B cell (primary cell): ENCODE measurements around the gene PYCR2.

Source experiments
- EZH2 ChIP-seq: IDR thresholded peaks from 2 replicates; pipeline ENCODE4 v1.6.1; 2012; ENCODE audit warnings: borderline replicate concordance, low read depth, mild to moderate bottlenecking, moderate library complexity, low read length; ENCODE audit not compliant: insufficient read depth, poor library complexity, severe bottlenecking
- TF ChIP-seq, protein P1 (sequence below): fragments of 200-600 bp; IDR thresholded peaks from one replicate; pipeline ENCODE4 v1.8.0; 2022; ENCODE audit warnings: antibody characterized with exemption, mild to moderate bottlenecking

DNA sequence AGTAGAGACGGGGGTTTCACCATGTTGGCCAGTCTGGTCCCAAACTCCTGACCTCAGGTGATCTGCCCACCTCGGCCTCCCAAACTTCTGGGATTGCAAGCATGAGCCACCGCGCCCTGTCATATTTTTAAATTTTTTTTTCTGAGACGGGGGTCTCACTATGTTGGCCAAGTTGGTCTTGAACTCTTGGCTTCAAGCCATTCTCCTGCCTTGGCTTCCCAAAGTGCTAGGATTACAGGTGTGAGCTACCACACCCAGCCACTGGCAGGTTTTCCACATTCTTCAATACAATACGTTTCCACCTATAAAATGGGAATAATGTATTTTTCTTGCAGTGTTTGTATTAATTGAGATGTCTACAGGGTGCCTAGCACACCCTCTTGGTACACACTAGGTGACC, 31.7 kb downstream of the PYCR2 start:
- TF ChIP-seq, protein P1, sequence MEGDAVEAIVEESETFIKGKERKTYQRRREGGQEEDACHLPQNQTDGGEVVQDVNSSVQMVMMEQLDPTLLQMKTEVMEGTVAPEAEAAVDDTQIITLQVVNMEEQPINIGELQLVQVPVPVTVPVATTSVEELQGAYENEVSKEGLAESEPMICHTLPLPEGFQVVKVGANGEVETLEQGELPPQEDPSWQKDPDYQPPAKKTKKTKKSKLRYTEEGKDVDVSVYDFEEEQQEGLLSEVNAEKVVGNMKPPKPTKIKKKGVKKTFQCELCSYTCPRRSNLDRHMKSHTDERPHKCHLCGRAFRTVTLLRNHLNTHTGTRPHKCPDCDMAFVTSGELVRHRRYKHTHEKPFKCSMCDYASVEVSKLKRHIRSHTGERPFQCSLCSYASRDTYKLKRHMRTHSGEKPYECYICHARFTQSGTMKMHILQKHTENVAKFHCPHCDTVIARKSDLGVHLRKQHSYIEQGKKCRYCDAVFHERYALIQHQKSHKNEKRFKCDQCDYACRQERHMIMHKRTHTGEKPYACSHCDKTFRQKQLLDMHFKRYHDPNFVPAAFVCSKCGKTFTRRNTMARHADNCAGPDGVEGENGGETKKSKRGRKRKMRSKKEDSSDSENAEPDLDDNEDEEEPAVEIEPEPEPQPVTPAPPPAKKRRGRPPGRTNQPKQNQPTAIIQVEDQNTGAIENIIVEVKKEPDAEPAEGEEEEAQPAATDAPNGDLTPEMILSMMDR, result no peak
- no peak for TF ChIP-seq EZH2
